Heart left ventricle (tissue), 16 donors: Measurements from ENCODE around the gene ZNF287. TPM values are rescaled to one million over a fixed set of nuclear protein-coding genes. Genes with fewer than 3 reads are reported as not detected.

Experiments used
- ATAC-seq, 4 donors: fragments of 200-7000 bp; cut with Tn5 transposase; one replicate each; pipeline ENCODE4 v1.9.1; 2020 to 2022; ENCODE audit warnings: moderate library complexity in 4 of 4, mild to moderate bottlenecking in 3 of 4, moderate number of reproducible peaks in 1 of 4
- DNase-seq, 5 donors: peaks; one replicate each; pipeline ENCODE4 v3.0.0-alpha.2; 2020
- H3K27ac ChIP-seq, 12 donors: fragments of 200-600 bp; sonication (generic) in 4 of 12; one replicate each; pipeline versions ENCODE4 v1.5.0 to v1.8.0; 2016 to 2022; ENCODE audit warnings: mild to moderate bottlenecking in 2 of 12
- H3K27me3 ChIP-seq, 9 donors: fragments of 200-600 bp; sonication (generic) in 2 of 9; one replicate each; pipeline versions ENCODE4 v1.5.1 to v1.8.0; 2016 to 2022; ENCODE audit warnings: mild to moderate bottlenecking in 3 of 9
- H3K36me3 ChIP-seq, 9 donors: fragments of 200-600 bp; sonication (generic) in 2 of 9; one replicate each; pipeline versions ENCODE4 v1.5.0 to v1.8.0; 2018 to 2022; ENCODE audit warnings: mild to moderate bottlenecking in 2 of 9
- H3K4me1 ChIP-seq, 12 donors: fragments of 200-600 bp; sonication (generic) in 4 of 12; one replicate each; pipeline versions ENCODE4 v1.5.0 to v1.8.0; 2016 to 2022; ENCODE audit warnings: mild to moderate bottlenecking in 3 of 12
- H3K4me3 ChIP-seq, 12 donors: fragments of 200-600 bp; sonication (generic) in 4 of 12; one replicate each; pipeline versions ENCODE4 v1.5.0 to v1.8.0; 2017 to 2022; ENCODE audit warnings: mild to moderate bottlenecking in 9 of 12, moderate library complexity in 4 of 12
- H3K9me3 ChIP-seq, 12 donors: fragments of 200-600 bp; sonication (generic) in 4 of 12; one replicate each; pipeline versions ENCODE4 v1.5.0 to v1.8.0; 2016 to 2022; ENCODE audit warnings: mild to moderate bottlenecking in 1 of 12
- POLR2A ChIP-seq, 2 donors: fragments of 450-650 bp; IDR thresholded peaks; one replicate each; pipeline ENCODE4 v1.6.1; 2017; ENCODE audit warnings: antibody characterized with exemption in 2 of 2, mild to moderate bottlenecking in 2 of 2, moderate library complexity in 2 of 2
- WGBS, 4 donors: extraction: QIAGEN DNeasy Blood & Tissue Kit in 2 of 4; methylation state at CpG; one replicate each; pipeline versions ENCODE4 v1.1.5 to v1.1.7; 2013 to 2018; 5-methylcytosine and 5-hydroxymethylcytosine counted together
- intact Hi-C, 10 donors: fragments of 100-400 bp; cut with DNase I; formaldehyde crosslinking; loops; one replicate each; pipeline versions ENCODE4 v1.11.1 to v1.14.2; 2022
- long read RNA-seq, 3 donors: library from polyadenylated mRNA; unstranded; transcript quantifications; one replicate each; pipeline ENCODE4 v2.0.0, GENCODE V29; 2020 to 2021
- polyA plus RNA-seq, 2 donors: library from polyadenylated mRNA; stranded (reverse); fragments of 200-250 nt; gene quantifications; one replicate each; pipeline ENCODE4 v1.2.3, GENCODE V29; 2013
- total RNA-seq, 9 donors: library from RNA; depleted of rRNA in 2 of 9; stranded (reverse); fragments of >200 nt in 2 of 9; fragmentation: NEBNext Ultra II Directional in 3 of 9; extraction: Animal tissue kit (Norgen Biotek cat#: 25700) in 3 of 9; gene quantifications; one replicate each; pipeline versions ENCODE4 v1.1.0 to v1.2.4, GENCODE V29; 2016 to 2023
- TF ChIP-seq, protein P1 (sequence below), 12 donors: fragments of 200-600 bp; sonication (generic) in 4 of 12; IDR thresholded peaks; one replicate each; pipeline versions ENCODE4 v1.5.0 to v1.8.0; 2018 to 2022; ENCODE audit warnings: antibody characterized with exemption in 12 of 12, mild to moderate bottlenecking in 5 of 12
- donor health status: ischemic (EF 13 %, LVEDD 7.1; RV severe dilation, severe dysfunction).
- donor health status: healthy with polysubstance abuse.
- donor health status: DM: no; HTN: yes; CAD: no.
- donor health status: DM: no; HTN: no; CAD: no.
- donor health status: ischemic (EF 25% LVEDD 6.9; RV normal size, moderate dysfunction).
- donor health status: ischemic (EF 25% LVEDD 5.7; RV mildly dilated, moderate dysfunction).
- donor health status: healthy.
- donor health status: DM: yes; HTN: yes; CAD: no.
- donor health status: ischemic (EF 35%, LVEDD 5.7; RV mildly dilated, moderate dysfunction).
- donor health status: nonischemic (EF 11% LVEDD 7.7; RV severe dilation, severe dysfunction).
- donor health status: DM: yes; HTN: yes; CAD: no.
- donor health status: PGD.
- donor health status: ischemic (EF 29% LVEDD 5.4; RV normal size, mild dysfunction).
- donor health status: nonischemic (EF 23%, LVEDD 6.1; RV moderate dilation, normal function).

The ZNF287 gene
- total RNA-seq (10 to 100 TPM in 5 of 9 donors, 1 to 10 TPM in 4; 3.8 to 14.7 (median 10.2) TPM), polyA plus RNA-seq (10 to 100 TPM in 1 of 2 donors, 1 to 10 TPM in 1; 6.1 to 11.8 TPM)
- long read RNA-seq, donor 1, transcript ZNF287-202 (6 exons, 3,208 nt): major isoform, 9 of 16 reads
- long read RNA-seq, donor 1, partial matches to known transcripts: 3 of 16 reads
- long read RNA-seq, donor 1, other reads (novel, unspliced or antisense): 4 of 16 reads
- long read RNA-seq, donor 2, transcript ZNF287-202 (6 exons, 3,208 nt): major isoform, 12 of 21 reads
- long read RNA-seq, donor 2, partial matches to known transcripts: 1 of 21 reads
- long read RNA-seq, donor 2, other reads (novel, unspliced or antisense): 7 of 21 reads
- long read RNA-seq, donor 3, transcript ZNF287-202 (6 exons, 3,208 nt): major isoform, 6 of 8 reads
- long read RNA-seq, donor 3, partial matches to known transcripts: 1 of 8 reads
- long read RNA-seq, donor 3, other reads (novel, unspliced or antisense): 1 of 8 reads

DNA sequence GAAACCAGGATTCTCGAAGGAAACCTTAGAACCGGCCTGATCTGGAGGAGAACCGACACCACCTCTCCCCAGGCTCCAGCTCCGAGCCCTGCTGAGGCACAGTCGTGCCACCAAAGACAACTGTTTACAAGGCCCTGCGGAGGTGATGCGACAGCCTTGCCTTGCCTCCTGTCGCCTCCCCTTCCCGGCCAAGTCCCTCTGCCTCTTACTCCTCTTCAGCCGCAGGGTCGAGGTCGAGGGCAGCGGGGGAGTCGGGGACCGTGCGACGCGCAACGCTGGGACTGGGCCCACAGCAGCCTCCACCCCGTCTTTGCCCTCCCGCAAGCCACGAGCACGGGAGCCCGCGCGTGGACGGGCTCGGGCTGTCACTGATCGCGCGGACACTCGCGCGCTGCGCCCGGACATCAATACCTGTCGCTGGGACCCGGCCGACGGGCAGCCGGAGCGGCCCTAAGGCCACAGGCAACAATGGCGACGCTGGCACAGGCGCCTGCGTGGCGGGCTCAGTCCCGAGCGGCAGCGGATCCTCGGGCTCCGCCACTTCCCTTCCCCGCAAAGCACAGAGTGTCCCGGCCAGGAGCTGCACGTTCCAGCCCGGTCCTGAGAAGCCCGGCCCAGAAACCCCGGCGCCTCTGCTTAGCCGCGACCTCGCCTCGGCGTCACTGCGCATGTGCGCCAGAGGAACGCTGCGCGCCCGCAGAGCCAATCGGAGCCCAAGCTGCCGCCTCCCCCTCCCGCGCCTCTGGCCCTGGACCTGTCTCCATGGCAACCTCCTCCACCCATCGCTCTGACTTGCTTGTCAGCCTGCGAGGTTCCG is at the start of gene ZNF287:
TSS of gene ZNF287 (minus strand) at position 664 of the 817 bp plus-strand sequence. CDS start 1,473 bp downstream, outside the sequence.
- Histone ChIP-seq H3K4me3 (peak within 1 kb of the TSS; percentile 54 to 89 (median 79)), H3K9me3 (no peaks in the 10 kb centered on the region), H3K27me3 (no peaks in the 10 kb centered on the region), H3K36me3 (peaks cover 0 to 39% (median 15%) of the 10 kb centered on the region in 9 donors), H3K4me1 (peaks cover 0 to 15% (median 9%) of the 10 kb centered on the region in 12 donors), H3K27ac (peak within 1 kb of the TSS in 11 of 12 donors; percentile 46 to 89 (median 73))
- 2 to 6% (median 3%) methylated on average over 33 to 77 of the region's 77 CpGs for WGBS, 4 donors
- ATAC-seq (peak; percentile 92 to 100 (median 100)), DNase-seq (peak; percentile 95 to 97 (median 96))
- intact Hi-C loops: loop anchor here in 2 of 10 donors (2.0 kb wide), 1 partner anchor 32 kb away; no protein-coding TSS in a partner anchor
- TF ChIP-seq POLR2A (IDR thresholded peaks at IDR 0.05): peak in 1 of 2 donors; percentile 72
- TF ChIP-seq, protein P1, sequence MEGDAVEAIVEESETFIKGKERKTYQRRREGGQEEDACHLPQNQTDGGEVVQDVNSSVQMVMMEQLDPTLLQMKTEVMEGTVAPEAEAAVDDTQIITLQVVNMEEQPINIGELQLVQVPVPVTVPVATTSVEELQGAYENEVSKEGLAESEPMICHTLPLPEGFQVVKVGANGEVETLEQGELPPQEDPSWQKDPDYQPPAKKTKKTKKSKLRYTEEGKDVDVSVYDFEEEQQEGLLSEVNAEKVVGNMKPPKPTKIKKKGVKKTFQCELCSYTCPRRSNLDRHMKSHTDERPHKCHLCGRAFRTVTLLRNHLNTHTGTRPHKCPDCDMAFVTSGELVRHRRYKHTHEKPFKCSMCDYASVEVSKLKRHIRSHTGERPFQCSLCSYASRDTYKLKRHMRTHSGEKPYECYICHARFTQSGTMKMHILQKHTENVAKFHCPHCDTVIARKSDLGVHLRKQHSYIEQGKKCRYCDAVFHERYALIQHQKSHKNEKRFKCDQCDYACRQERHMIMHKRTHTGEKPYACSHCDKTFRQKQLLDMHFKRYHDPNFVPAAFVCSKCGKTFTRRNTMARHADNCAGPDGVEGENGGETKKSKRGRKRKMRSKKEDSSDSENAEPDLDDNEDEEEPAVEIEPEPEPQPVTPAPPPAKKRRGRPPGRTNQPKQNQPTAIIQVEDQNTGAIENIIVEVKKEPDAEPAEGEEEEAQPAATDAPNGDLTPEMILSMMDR (IDR thresholded peaks at IDR 0.05): no peak

DNA sequence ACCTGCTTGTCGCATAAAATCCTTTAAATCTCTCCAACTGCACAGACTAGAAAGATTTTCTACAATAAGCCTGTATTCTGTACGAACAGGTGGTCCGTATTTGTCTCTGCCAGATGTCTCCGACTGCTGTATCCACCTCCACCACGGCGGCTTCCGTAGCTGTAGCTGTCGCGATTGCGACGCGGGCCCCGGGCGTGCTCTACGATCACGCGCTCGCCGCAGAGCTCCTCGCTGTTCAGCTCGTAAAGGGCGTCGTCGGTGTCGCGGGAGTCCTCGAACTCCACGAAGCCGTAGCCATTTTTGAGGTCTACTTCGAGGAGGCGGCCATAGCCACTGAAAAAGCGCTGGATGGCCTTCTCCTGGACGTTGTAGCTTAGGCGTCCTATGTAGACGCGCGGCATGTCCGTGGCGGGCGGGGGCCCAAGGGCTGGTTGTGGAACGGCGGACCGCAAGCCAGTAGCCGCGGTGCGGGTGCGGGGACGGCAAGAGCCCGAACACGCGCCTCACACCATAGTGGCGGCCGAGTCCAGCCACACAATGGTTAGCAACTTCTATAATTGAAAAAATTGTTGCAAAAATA is 48.6 kb upstream of the ZNF287 start:
- no peak overlapping the region for H3K4me3 ChIP-seq
- no peak for DNase-seq
- 92 to 96% (median 94%) methylated on average over 53 of the region's 53 CpGs for WGBS, 4 donors
- H3K9me3 ChIP-seq: peaks cover 0 to 86% (median 64%) of the 10 kb centered on the region in 12 donors
- TF ChIP-seq, protein P1 (IDR thresholded peaks at IDR 0.05): no peak
- no peak for TF ChIP-seq POLR2A (IDR thresholded peaks at IDR 0.05)
- intact Hi-C loops: no loop called here
- peaks cover 0 to 16% (median 0%) of the 10 kb centered on the region in 9 donors for H3K36me3 ChIP-seq
- H3K27ac ChIP-seq: no peak overlapping the region
- no peak for ATAC-seq
- H3K4me1 ChIP-seq: no peaks in the 10 kb centered on the region
- H3K27me3 ChIP-seq: no peaks in the 10 kb centered on the region

DNA sequence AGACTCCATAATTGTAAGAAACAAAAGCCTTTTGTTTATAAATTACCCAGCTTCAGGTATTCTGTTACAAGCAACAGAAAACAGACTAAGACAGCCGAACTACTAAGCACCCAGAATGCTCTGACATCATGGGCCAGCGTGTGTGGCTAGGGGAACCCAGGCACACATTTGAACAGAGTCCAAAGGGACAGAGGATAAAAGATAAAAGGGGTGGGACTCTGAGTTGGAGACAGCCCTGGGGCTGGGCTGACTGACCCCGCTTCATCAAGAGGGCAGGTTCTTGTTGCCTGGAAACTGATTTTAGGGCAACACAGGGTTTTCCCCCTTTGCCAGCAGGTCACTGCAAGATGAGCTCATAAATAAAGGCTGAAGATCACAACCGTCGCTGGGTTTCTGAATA is 30.5 kb upstream of the ZNF287 start:
- H3K4me1 ChIP-seq: no peaks in the 10 kb centered on the region
- ATAC-seq (no peak), DNase-seq (no peak)
- intact Hi-C loops: no loop called here
- no peak overlapping the region for H3K4me3 ChIP-seq
- no peak for TF ChIP-seq POLR2A (IDR thresholded peaks at IDR 0.05)
- TF ChIP-seq, protein P1 (IDR thresholded peaks at IDR 0.05): no peak
- no peak overlapping the region for H3K27ac ChIP-seq
- no peaks in the 10 kb centered on the region for H3K36me3 ChIP-seq
- peaks cover 0 to 16% (median 0%) of the 10 kb centered on the region in 12 donors for H3K9me3 ChIP-seq
- no peaks in the 10 kb centered on the region for H3K27me3 ChIP-seq
- 67 to 87% (median 73%) methylated on average over 5 of the region's 5 CpGs for WGBS, 4 donors
